IgD-negative memory B cell (primary cell): ENCODE results near the gene GPRIN2. TPM values are rescaled to one million over a fixed set of nuclear protein-coding genes. Genes with fewer than 3 reads are reported as not detected.
"Not testable (repeated sequence)": the region's sequence is repeated elsewhere in the genome, so short reads cannot be mapped to it uniquely, and the experiment has no call there.

Experiments used
- H3K27ac Mint-ChIP-seq, 3 donors: one replicate each; pipeline ENCODE4 v1.8.0; 2020 to 2022; ENCODE audit warnings: mild to moderate bottlenecking in 3 of 3, mixed read lengths in 3 of 3, moderate library complexity in 1 of 3
- H3K27me3 Mint-ChIP-seq: one replicate; pipeline ENCODE4 v1.8.0; 2021; ENCODE audit warnings: mixed read lengths
- H3K36me3 Mint-ChIP-seq: one replicate; pipeline ENCODE4 v1.8.0; 2020; ENCODE audit warnings: mild to moderate bottlenecking, mixed read lengths
- H3K4me1 Mint-ChIP-seq, 3 donors: one replicate each; pipeline ENCODE4 v1.8.0; 2020 to 2022; ENCODE audit warnings: mixed read lengths in 3 of 3, mild to moderate bottlenecking in 1 of 3
- H3K4me3 Mint-ChIP-seq, 4 donors: one replicate each; pipeline ENCODE4 v1.8.0; 2020 to 2022; ENCODE audit warnings: mild to moderate bottlenecking in 4 of 4, mixed read lengths in 4 of 4, moderate library complexity in 3 of 4
- H3K9me3 Mint-ChIP-seq, 3 donors: one replicate each; pipeline ENCODE4 v1.8.0; 2020 to 2021; ENCODE audit warnings: mixed read lengths in 3 of 3, mild to moderate bottlenecking in 1 of 3
- polyA plus RNA-seq: library from polyadenylated mRNA; unstranded; fragments of 300-500 nt; fragmentation: Illumina TruSeq; gene quantifications from one replicate; pipeline ENCODE4 v1.2.3, GENCODE V29; 2021

Gene GPRIN2
- polyA plus RNA-seq, 1 donor from 2014 or later: not detected

GRCh38 chr10:46513333-46513732 lies 43.1 kb downstream of the GPRIN2 start:
- not testable (repeated sequence) for H3K9me3 Mint-ChIP-seq, H3K4me3 Mint-ChIP-seq, H3K27me3 Mint-ChIP-seq, H3K4me1 Mint-ChIP-seq, H3K27ac Mint-ChIP-seq, H3K36me3 Mint-ChIP-seq

- H3K27ac Mint-ChIP-seq, H3K36me3 Mint-ChIP-seq, H3K4me1 Mint-ChIP-seq, H3K4me3 Mint-ChIP-seq, H3K27me3 Mint-ChIP-seq, H3K9me3 Mint-ChIP-seq: not testable (repeated sequence)
Observed at GRCh38 chr10:46512725-46513124, 43.7 kb downstream of the GPRIN2 start.

- not testable (repeated sequence) for H3K36me3 Mint-ChIP-seq, H3K9me3 Mint-ChIP-seq, H3K4me1 Mint-ChIP-seq, H3K27ac Mint-ChIP-seq, H3K4me3 Mint-ChIP-seq, H3K27me3 Mint-ChIP-seq
Observed at GRCh38 chr10:46512002-46512401, 44.5 kb downstream of the GPRIN2 start.

Other genes starting within 250 kb of the GPRIN2 start
- not detected for gene ANXA8L1, start 180.9 kb downstream of the GPRIN2 start, polyA plus RNA-seq
- not detected for gene NPY4R, start 90.7 kb downstream of the GPRIN2 start, polyA plus RNA-seq
- gene SYT15, start 22.5 kb upstream of the GPRIN2 start, polyA plus RNA-seq: 0.45 TPM